Measurements from ENCODE around the gene MTUS2. TPM values are rescaled to one million over a fixed set of nuclear protein-coding genes. Genes with fewer than 3 reads are reported as not detected.
A peak's percentile ranks its signal among the peaks of the same experiment; 100 is the strongest.
"Not testable (repeated sequence)": the region's sequence is repeated elsewhere in the genome, so short reads cannot be mapped to it uniquely, and the experiment has no call there.

Gene MTUS2
- polyA plus RNA-seq, 3 donors from 2014 or later = 0.02 TPM; not detected in 2

- Mint-ChIP-seq H3K27me3 (ENCODE audit: low read depth in 3 of 3) (peaks cover 0 to 2% (median 1%) of the 10 kb centered on the region in 3 donors), H3K9me3 (peaks cover 8 to 41% (median 16%) of the 10 kb centered on the region in 6 donors), H3K36me3 (no peaks in the 10 kb centered on the region), H3K27ac (no peak overlapping the region), H3K4me1 (no peaks in the 10 kb centered on the region), H3K4me3 (no peak overlapping the region)
- DNase-seq = no peak
These were observed 375.3 kb downstream of the MTUS2 start for GRCh38 chr13:29195456-29195855.

- no peaks in the 10 kb centered on the region for H3K4me1 Mint-ChIP-seq
- no peak for DNase-seq
These were observed 376.4 kb downstream of the MTUS2 start for GRCh38 chr13:29196409-29197074.

GRCh38 chr13:29202753-29203152 is 382.6 kb downstream of the MTUS2 start:
- H3K9me3 Mint-ChIP-seq = peaks cover 8 to 27% (median 10%) of the 10 kb centered on the region in 6 donors
- H3K36me3 Mint-ChIP-seq; H3K4me1 Mint-ChIP-seq; DNase-seq; H3K27ac Mint-ChIP-seq; H3K4me3 Mint-ChIP-seq; H3K27me3 Mint-ChIP-seq (ENCODE audit: low read depth in 3 of 3): not testable (repeated sequence)

More at GRCh38 chr13:29196409-29197074, 376.4 kb downstream of the MTUS2 start:
- Mint-ChIP-seq H3K9me3 (peaks cover 7 to 34% (median 18%) of the 10 kb centered on the region in 6 donors), H3K27ac (no peak overlapping the region), H3K36me3 (no peaks in the 10 kb centered on the region), H3K27me3 (ENCODE audit: low read depth in 3 of 3) (peaks cover 0 to 3% (median 2%) of the 10 kb centered on the region in 3 donors), H3K4me3 (no peak overlapping the region)

- Mint-ChIP-seq H3K4me3 (no peak overlapping the region), H3K36me3 (no peaks in the 10 kb centered on the region), H3K27me3 (ENCODE audit: low read depth in 3 of 3) (peaks cover 0 to 5% (median 2%) of the 10 kb centered on the region in 3 donors), H3K4me1 (no peaks in the 10 kb centered on the region), H3K9me3 (peaks cover 7 to 31% (median 11%) of the 10 kb centered on the region in 6 donors), H3K27ac (no peak overlapping the region)
- DNase-seq = no peak
These were observed 384.5 kb downstream of the MTUS2 start for GRCh38 chr13:29204651-29205050.

GRCh38 chr13:29210676-29211075 is 390.5 kb downstream of the MTUS2 start:
- Mint-ChIP-seq H3K9me3 (peaks cover 3 to 28% (median 5%) of the 10 kb centered on the region in 6 donors), H3K4me3 (no peak overlapping the region), H3K27ac (no peak overlapping the region), H3K36me3 (no peaks in the 10 kb centered on the region), H3K4me1 (no peaks in the 10 kb centered on the region), H3K27me3 (ENCODE audit: low read depth in 3 of 3) (peaks cover 0 to 2% (median 2%) of the 10 kb centered on the region in 3 donors)
- DNase-seq = no peak

- DNase-seq; H3K4me1 Mint-ChIP-seq; H3K36me3 Mint-ChIP-seq; H3K4me3 Mint-ChIP-seq; H3K27me3 Mint-ChIP-seq (ENCODE audit: low read depth in 3 of 3): not testable (repeated sequence)
- H3K27ac Mint-ChIP-seq = peak overlapping the region in 1 of 6 donors; percentile 51
- H3K9me3 Mint-ChIP-seq = peaks cover 3 to 23% (median 5%) of the 10 kb centered on the region in 6 donors
These were observed 391.0 kb downstream of the MTUS2 start for GRCh38 chr13:29211162-29211561.

GRCh38 chr13:29222458-29222857 is 402.3 kb downstream of the MTUS2 start:
- Mint-ChIP-seq H3K4me1 (no peaks in the 10 kb centered on the region), H3K36me3 (no peaks in the 10 kb centered on the region), H3K9me3 (peaks cover 0 to 20% (median 5%) of the 10 kb centered on the region in 6 donors), H3K27me3 (ENCODE audit: low read depth in 3 of 3) (peaks cover 2 to 5% (median 3%) of the 10 kb centered on the region in 3 donors), H3K4me3 (no peak overlapping the region), H3K27ac (no peak overlapping the region)
- no peak for DNase-seq

GRCh38 chr13:29224206-29224605 is 404.1 kb downstream of the MTUS2 start:
- DNase-seq = no peak
- H3K9me3 Mint-ChIP-seq = peaks cover 0 to 12% (median 5%) of the 10 kb centered on the region in 6 donors
- no peaks in the 10 kb centered on the region for H3K4me1 Mint-ChIP-seq
- H3K27me3 Mint-ChIP-seq (ENCODE audit: low read depth in 3 of 3) = peaks cover 2 to 5% (median 4%) of the 10 kb centered on the region in 3 donors
- H3K27ac Mint-ChIP-seq = no peak overlapping the region
- H3K36me3 Mint-ChIP-seq = no peaks in the 10 kb centered on the region
- H3K4me3 Mint-ChIP-seq = no peak overlapping the region

- peaks cover 2 to 4% (median 2%) of the 10 kb centered on the region in 3 donors for H3K27me3 Mint-ChIP-seq (ENCODE audit: low read depth in 3 of 3)
- no peaks in the 10 kb centered on the region for H3K36me3 Mint-ChIP-seq
- H3K27ac Mint-ChIP-seq = no peak overlapping the region
- DNase-seq = no peak
- peaks cover 0 to 8% (median 2%) of the 10 kb centered on the region in 6 donors for H3K9me3 Mint-ChIP-seq
- H3K4me1 Mint-ChIP-seq = no peaks in the 10 kb centered on the region
- H3K4me3 Mint-ChIP-seq = no peak overlapping the region
These were observed 407.4 kb downstream of the MTUS2 start for GRCh38 chr13:29227576-29227975.

GRCh38 chr13:29230299-29230845 is 410.2 kb downstream of the MTUS2 start:
- Mint-ChIP-seq H3K27me3 (ENCODE audit: low read depth in 3 of 3) (peaks cover 0 to 4% (median 2%) of the 10 kb centered on the region in 3 donors), H3K4me3 (no peak overlapping the region), H3K36me3 (no peaks in the 10 kb centered on the region), H3K27ac (no peak overlapping the region), H3K9me3 (peaks cover 0 to 9% (median 0%) of the 10 kb centered on the region in 6 donors), H3K4me1 (no peaks in the 10 kb centered on the region)
- DNase-seq = no peak

GRCh38 chr13:29239653-29240525 is 419.8 kb downstream of the MTUS2 start:
- Mint-ChIP-seq H3K27ac (no peak overlapping the region), H3K4me3 (no peak overlapping the region), H3K27me3 (ENCODE audit: low read depth in 3 of 3) (peaks cover 3 to 4% (median 3%) of the 10 kb centered on the region in 3 donors), H3K9me3 (peaks cover 0 to 38% (median 9%) of the 10 kb centered on the region in 6 donors), H3K4me1 (no peaks in the 10 kb centered on the region), H3K36me3 (no peaks in the 10 kb centered on the region)
- no peak for DNase-seq

GRCh38 chr13:29254626-29255370 is 434.7 kb downstream of the MTUS2 start:
- H3K27me3 Mint-ChIP-seq (ENCODE audit: low read depth in 3 of 3) = peaks cover 0 to 9% (median 3%) of the 10 kb centered on the region in 3 donors
- H3K36me3 Mint-ChIP-seq = no peaks in the 10 kb centered on the region
- DNase-seq = no peak
- H3K4me1 Mint-ChIP-seq = no peaks in the 10 kb centered on the region
- H3K27ac Mint-ChIP-seq = no peak overlapping the region
- H3K9me3 Mint-ChIP-seq = peaks cover 0 to 8% (median 2%) of the 10 kb centered on the region in 6 donors
- H3K4me3 Mint-ChIP-seq = no peak overlapping the region

- no peak overlapping the region for H3K27ac Mint-ChIP-seq
- H3K4me3 Mint-ChIP-seq = no peak overlapping the region
- DNase-seq = no peak
- no peaks in the 10 kb centered on the region for H3K36me3 Mint-ChIP-seq
- peaks cover 0 to 9% (median 3%) of the 10 kb centered on the region in 3 donors for H3K27me3 Mint-ChIP-seq (ENCODE audit: low read depth in 3 of 3)
- H3K4me1 Mint-ChIP-seq = no peaks in the 10 kb centered on the region
- H3K9me3 Mint-ChIP-seq = peaks cover 0 to 3% (median 2%) of the 10 kb centered on the region in 6 donors
These were observed 435.4 kb downstream of the MTUS2 start for GRCh38 chr13:29255567-29255966.

All from immature natural killer cell (primary cell).